ENCODE data around the gene PLAU.
A peak's percentile ranks its signal among the peaks of the same experiment; 100 is the strongest.

The PLAU gene

DNA sequence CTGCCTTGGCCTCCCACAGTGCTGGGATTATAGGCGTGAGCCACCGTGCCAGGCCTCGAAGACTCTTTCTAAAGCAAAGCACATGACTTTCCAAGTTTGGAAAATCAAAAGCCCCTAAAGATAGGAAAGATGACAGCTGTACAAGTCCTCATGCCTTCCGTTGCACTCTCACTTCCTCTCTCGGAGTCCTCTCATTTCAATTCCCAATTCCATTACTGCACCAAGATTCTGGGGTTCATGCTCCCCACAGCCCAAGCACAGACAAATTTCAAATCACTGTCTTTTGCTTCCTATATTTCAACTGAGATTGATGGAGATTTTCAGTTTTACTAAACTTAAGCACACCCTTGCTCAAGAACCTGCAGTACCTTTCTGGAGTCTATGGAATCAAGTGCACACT, 10.9 kb upstream of the PLAU start:
- DNase-seq (ENCODE audit: low spot score), result no peak
- H3K27me3 ChIP-seq (ENCODE audit: insufficient read depth, poor library complexity, severe bottlenecking), result no peaks in the 10 kb centered on the region
- no peaks in the 10 kb centered on the region for H3K36me3 ChIP-seq (ENCODE audit: low read depth)
- H3K27ac ChIP-seq (ENCODE audit: poor library complexity, severe bottlenecking), result peak overlapping the region; percentile 99
- no peaks in the 10 kb centered on the region for H3K9me3 ChIP-seq (ENCODE audit: severe bottlenecking)
- H3K4me1 ChIP-seq (ENCODE audit: insufficient read depth, poor library complexity, severe bottlenecking), result peaks cover 21% of the 10 kb centered on the region
- ATAC-seq (ENCODE audit: low read depth), result no peak
- no peak overlapping the region for H3K4me3 ChIP-seq (ENCODE audit: severe bottlenecking)
- TF ChIP-seq, protein P1, sequence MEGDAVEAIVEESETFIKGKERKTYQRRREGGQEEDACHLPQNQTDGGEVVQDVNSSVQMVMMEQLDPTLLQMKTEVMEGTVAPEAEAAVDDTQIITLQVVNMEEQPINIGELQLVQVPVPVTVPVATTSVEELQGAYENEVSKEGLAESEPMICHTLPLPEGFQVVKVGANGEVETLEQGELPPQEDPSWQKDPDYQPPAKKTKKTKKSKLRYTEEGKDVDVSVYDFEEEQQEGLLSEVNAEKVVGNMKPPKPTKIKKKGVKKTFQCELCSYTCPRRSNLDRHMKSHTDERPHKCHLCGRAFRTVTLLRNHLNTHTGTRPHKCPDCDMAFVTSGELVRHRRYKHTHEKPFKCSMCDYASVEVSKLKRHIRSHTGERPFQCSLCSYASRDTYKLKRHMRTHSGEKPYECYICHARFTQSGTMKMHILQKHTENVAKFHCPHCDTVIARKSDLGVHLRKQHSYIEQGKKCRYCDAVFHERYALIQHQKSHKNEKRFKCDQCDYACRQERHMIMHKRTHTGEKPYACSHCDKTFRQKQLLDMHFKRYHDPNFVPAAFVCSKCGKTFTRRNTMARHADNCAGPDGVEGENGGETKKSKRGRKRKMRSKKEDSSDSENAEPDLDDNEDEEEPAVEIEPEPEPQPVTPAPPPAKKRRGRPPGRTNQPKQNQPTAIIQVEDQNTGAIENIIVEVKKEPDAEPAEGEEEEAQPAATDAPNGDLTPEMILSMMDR (IDR thresholded peaks at IDR 0.05; ENCODE audit: poor library complexity, severe bottlenecking), result no peak

DNA sequence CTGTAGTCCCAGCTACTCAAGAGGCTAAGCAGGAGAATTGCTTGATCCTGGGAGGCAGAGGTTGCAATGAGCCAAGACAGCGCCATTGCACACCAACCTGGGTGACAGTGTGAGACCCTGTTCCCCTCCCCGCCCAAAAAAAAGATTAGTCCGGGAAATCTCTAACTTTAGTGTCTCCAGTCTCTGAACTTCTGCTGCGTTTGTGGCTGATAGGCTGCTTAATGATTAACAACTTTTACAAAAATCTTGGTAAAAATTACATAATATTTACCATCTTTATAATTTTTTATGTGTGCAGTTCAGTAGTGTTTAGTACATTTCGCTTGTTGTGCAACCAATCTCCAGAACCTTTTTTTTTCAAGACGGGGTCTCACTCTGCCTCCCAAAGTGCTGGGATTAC, 9.7 kb upstream of the PLAU start:
- Histone ChIP-seq H3K9me3 (ENCODE audit: severe bottlenecking) (no peaks in the 10 kb centered on the region), H3K27ac (ENCODE audit: poor library complexity, severe bottlenecking) (no peak overlapping the region), H3K27me3 (ENCODE audit: insufficient read depth, poor library complexity, severe bottlenecking) (no peaks in the 10 kb centered on the region), H3K36me3 (ENCODE audit: low read depth) (no peaks in the 10 kb centered on the region), H3K4me3 (ENCODE audit: severe bottlenecking) (no peak overlapping the region), H3K4me1 (ENCODE audit: insufficient read depth, poor library complexity, severe bottlenecking) (peaks cover 32% of the 10 kb centered on the region)
- TF ChIP-seq, protein P1 (IDR thresholded peaks at IDR 0.05; ENCODE audit: poor library complexity, severe bottlenecking), result no peak
- ATAC-seq (ENCODE audit: low read depth) (no peak), DNase-seq (ENCODE audit: low spot score) (no peak)

DNA sequence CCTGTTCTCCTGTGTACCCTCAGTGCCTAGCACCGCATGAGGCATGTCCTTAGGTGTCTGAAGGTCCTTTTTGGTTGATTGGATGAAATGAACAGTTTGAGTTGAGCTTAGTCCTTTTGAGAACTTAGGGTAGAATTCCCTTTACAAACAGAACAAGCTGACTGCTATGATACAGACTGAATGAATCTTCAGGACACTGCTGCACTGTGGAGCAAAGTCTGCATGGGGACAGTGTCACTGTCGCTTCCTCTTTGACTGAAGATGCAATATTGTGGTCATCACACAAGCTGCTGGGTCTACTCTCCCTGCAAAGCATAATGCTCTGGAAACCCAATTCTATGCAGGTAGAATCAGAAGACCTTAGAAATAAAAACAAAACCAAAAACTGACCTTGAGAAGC, 8.6 kb upstream of the PLAU start:
- no peaks in the 10 kb centered on the region for H3K36me3 ChIP-seq (ENCODE audit: low read depth)
- DNase-seq (ENCODE audit: low spot score), result no peak

DNA sequence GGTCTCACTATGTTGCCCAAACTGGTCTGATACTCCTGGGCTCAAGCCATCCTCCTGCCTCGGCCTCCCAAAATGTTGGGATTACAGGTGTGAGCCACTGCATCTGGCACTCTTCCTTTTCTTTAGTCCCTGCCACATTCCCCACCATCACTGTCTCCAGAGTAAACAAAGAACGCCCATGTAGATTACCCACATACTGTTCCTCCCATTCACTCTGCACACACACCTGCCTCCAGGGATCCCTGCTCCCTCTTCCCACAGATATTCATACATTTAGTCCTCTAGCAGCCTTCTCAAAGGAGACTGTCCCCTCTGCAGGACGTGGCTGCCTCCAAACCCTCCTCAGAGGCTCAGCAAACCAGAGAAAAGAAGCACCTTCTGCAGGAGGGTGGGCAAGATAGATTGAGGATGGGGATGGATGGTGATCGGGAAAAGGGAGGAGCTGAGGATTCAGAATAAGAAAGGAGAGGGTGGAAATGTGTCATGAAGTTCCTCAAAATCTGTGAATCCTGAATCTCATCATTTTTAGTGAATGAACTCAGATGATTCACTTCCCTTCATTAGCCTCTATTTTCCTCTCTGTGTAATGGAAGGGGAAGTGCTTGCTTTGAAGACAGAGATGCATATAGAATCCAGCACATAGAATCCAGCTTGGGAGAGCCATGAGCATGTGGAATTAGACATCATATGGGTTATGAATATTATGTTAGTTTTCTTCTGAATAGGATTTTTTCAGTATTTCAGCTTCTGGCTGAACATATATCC, 5.5 kb upstream of the PLAU start:
- Histone ChIP-seq H3K4me3 (ENCODE audit: severe bottlenecking) (no peak overlapping the region), H3K27ac (ENCODE audit: poor library complexity, severe bottlenecking) (peak overlapping the region; percentile 92), H3K27me3 (ENCODE audit: insufficient read depth, poor library complexity, severe bottlenecking) (no peaks in the 10 kb centered on the region), H3K36me3 (ENCODE audit: low read depth) (no peaks in the 10 kb centered on the region), H3K9me3 (ENCODE audit: severe bottlenecking) (no peaks in the 10 kb centered on the region), H3K4me1 (ENCODE audit: insufficient read depth, poor library complexity, severe bottlenecking) (peaks cover 51% of the 10 kb centered on the region)
- DNase-seq (ENCODE audit: low spot score) (no peak), ATAC-seq (ENCODE audit: low read depth) (no peak)
- TF ChIP-seq, protein P1 (IDR thresholded peaks at IDR 0.05; ENCODE audit: poor library complexity, severe bottlenecking), result no peak

More for the DNA sequence above, 8.6 kb upstream of the PLAU start:
- TF ChIP-seq, protein P1 (IDR thresholded peaks at IDR 0.05; ENCODE audit: poor library complexity, severe bottlenecking), result no peak
- no peaks in the 10 kb centered on the region for H3K9me3 ChIP-seq (ENCODE audit: severe bottlenecking)
- H3K27me3 ChIP-seq (ENCODE audit: insufficient read depth, poor library complexity, severe bottlenecking), result no peaks in the 10 kb centered on the region
- peaks cover 43% of the 10 kb centered on the region for H3K4me1 ChIP-seq (ENCODE audit: insufficient read depth, poor library complexity, severe bottlenecking)
- no peak overlapping the region for H3K27ac ChIP-seq (ENCODE audit: poor library complexity, severe bottlenecking)
- no peak overlapping the region for H3K4me3 ChIP-seq (ENCODE audit: severe bottlenecking)
- no peak for ATAC-seq (ENCODE audit: low read depth)
